Measurements from ENCODE around the gene OSBPL10.

Gene OSBPL10

DNA sequence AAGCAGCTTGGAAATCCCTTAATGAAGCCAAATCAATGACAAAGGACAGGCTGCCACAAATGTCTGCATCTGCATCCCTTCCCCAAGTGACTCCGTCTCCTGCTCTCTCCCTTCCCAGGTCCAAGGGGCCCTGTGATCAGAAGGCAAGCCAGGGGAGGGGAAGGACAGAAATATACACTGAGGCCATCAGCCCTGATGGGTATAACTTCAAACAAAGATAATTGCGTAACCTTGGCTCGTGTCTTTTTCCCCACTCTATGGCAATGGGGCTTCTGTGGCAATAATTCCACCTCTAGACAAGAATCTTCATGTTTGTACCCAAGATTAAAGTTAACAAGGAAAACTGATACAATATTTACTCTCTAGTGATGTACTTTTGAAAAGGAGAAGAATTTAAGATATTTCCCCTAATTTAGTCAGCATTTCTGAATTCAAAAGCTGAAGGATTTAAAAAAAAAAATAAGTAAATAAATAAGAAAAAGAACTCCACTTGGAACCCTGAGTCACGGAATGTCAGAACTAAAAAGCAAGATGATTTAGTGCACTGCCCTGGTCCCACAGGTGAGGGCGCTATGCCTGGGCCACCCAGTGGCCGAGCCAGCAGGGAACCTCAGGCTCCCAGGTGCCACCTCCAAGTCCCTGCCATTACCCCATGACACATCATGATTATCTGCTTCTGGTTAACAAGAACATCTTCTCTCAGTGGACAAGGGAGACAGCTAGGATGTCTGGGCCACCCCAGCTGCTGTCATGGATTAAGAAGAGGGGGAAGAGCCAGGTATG is 293.9 kb downstream of the OSBPL10 start:
- in situ Hi-C loops (cut with HindIII; ENCODE audit: low sequenced_read_pairs): loop anchor here (5.0 kb wide), 1 partner anchor 75 kb away; no protein-coding TSS in a partner anchor

DNA sequence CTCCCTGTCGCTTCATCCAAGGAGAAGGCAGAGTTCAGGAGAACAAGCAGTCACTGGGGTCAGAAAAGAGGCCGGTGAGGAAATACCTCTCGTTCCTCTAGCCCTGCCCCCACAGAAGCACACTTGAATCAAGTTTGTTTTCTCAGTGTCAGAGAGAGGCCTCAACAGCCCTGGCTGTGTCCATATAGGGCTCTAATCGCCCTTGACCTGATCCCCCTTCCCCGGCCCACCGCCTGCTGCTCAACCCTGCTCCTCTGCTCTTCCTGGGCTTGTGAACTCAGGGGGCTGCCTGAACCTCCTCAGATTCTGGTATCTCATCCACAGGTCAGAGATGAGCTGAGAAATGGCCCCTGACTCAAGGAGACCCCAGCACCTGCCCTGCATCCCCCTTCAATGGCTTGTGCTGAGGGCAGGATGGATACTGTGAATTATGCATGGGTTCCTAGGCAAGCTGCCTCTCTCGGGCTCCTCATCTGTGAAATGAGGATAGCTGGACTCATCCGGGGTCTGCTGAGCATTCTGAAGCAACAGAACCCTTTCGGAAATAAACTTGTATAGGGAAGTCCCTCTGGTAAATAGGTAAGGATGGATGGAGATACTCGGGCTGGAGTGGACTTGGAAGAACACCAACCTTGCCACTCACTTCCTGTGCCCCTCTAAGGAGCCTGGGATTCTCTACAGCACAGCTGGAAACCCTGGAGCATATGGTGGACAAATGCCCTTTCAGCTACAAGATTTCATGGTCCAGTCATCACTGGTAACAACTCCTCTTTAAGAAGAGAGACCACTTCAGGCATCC is 300.8 kb downstream of the OSBPL10 start:
- in situ Hi-C loops (cut with HindIII; ENCODE audit: low sequenced_read_pairs): no loop called here

DNA sequence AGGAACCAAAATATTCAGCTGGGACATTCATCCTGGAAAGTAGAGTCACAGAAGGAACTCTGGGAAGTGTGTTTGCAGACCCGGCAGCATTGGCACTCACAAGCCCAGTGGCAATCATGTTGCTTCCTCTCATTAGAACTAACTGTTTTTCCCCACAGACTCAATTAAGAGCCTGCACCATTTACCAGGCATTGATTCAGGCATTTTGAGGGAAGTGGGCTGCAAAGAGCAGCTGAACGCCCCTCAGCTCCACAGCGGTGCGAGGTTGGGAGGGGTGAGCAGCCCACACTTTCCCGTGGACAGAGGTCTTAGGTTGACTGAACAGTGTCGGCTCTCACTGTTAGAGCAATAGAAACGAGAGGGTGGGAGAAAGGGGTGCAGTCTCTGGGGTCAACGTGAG is 304.5 kb downstream of the OSBPL10 start:
- in situ Hi-C loops (cut with HindIII; ENCODE audit: low sequenced_read_pairs): no loop called here

DNA sequence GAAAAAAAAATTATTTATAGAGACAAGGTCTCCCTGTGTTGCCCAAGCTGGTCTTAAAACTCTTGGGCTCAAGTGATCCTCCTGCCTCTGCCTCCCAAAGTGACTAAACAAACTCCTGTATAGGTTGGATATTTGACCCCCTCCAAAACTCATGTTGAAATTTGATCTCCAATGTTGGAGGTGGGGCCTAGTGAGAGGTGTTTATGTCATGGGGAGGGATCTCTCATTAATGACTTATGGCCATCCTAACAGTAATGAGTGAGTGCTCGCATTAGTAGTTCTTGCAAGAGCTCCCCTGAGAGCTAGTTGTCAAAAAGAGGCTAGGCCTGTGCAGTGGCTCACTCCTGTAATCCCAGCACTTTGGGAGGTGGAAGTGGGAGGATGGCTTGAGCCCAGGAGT is 307.1 kb downstream of the OSBPL10 start:
- in situ Hi-C loops (cut with HindIII; ENCODE audit: low sequenced_read_pairs): no loop called here

DNA sequence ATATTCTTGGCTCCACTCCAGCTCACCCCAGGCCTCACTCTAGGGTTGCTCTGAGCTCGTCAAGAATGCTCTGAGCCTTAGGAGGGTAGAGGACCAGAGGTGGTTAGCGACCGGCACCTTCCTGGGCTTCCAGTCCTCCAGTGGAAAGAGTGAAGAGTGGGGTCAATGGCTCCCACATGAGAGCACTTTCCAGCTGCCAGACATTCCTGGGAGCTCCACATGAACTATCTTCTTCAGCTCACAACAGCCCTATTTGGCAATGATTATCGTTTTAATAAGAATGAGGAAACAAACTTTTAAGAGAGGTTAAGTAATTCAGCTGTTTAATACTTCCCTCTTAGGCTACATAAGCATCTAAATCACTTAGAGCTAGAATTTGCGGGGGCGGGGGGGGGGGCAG is 309.1 kb downstream of the OSBPL10 start:
- in situ Hi-C loops (cut with HindIII; ENCODE audit: low sequenced_read_pairs): no loop called here

DNA sequence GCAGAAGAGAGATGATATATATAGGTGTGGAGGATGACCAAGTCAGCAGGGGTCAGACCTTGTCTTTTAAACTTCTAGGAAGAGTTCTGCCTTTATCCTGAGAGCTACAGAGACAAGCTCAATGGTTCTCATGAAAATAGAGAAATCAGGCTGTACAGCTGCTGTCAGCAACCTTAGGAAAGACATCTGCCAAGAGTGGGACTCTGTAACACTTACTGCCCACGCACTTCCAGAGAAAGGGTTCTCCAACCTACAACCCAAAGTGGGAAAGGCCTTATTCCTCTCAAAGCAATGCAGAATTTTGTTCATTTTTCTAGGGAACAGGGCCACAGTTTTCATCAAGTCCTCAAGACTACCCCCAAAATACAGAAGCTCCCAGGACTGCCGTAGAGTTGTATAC is 309.6 kb downstream of the OSBPL10 start:
- in situ Hi-C loops (cut with HindIII; ENCODE audit: low sequenced_read_pairs): no loop called here

DNA sequence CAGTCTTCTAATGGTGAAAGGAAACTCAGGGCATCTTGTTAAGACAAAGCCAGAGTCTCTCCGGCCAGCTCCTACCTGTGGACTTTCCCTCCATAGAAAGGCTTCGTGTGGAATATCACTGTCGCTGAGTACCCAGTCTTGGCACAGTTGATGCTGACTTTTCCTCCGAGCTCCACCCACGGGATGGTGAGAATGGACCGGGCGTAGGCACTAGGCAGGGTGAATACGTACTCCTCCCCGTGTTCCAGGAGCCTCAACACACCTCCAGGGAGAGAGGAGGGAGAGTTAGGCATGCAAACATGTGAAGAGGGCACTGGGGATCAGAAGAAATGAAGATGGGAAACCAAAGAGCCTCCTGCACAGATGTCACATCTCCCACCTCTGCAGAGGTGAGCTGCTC is 310.3 kb downstream of the OSBPL10 start:
- in situ Hi-C loops (cut with HindIII; ENCODE audit: low sequenced_read_pairs): no loop called here

DNA sequence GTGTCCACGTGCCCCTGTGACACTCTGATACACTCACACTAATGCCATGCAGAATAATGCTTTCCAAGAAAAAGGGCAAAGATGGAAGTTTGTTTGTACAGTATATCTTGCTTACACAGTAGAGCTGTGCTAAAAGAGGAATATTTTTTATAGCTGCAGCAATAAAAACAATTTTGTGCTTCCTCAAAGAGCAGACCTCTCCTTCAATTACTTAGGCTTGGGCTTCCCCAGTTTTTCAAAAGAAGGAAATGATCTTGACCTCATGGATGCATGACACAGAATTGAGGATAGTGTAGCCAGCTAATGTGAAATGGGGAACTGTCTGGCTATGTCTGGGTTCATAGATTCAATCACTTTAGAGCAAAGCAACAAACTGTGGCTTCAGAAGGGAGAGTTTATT is 310.9 kb downstream of the OSBPL10 start:
- in situ Hi-C loops (cut with HindIII; ENCODE audit: low sequenced_read_pairs): no loop called here

DNA sequence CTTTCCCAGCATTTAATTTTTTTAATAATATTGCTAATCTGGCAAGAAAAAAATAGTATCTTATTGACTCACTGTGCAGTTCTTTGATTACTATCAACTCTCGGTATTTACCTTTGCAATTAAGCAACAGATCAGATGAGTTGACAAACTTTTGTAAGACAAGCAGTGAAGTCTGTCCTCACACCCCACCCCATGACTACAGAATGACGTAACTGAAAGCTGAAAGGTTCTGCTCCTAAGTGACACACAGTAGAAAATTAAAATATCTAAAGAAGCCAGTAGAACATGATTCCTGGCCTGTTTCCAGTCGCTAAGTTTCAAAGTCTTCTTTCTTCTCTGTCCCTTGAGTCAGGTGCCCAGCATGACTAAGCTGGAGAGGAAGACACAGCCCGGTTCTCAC is 312.8 kb downstream of the OSBPL10 start:
- in situ Hi-C loops (cut with HindIII; ENCODE audit: low sequenced_read_pairs): loop anchor here (10.0 kb wide), 1 partner anchor 437 kb away; the partner anchor contains the start of gene GPD1L

DNA sequence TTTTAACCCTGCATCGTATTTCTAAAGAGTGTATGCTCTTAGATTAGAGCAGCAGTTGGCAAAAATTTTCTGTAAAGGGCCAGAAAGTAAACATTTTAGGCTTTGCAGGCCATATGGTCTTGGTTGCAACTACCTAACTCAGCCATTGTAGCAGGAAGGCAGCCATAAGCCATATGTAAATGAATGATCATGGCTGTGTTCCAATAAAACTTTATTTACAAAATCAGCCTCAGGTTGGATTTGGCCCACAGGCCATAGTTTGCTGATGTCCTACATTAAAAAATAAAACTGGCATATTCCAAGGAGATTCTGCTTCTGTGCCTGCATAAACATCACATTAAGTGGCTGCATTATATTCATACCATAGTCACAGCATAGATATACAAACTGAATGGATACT is 313.5 kb downstream of the OSBPL10 start:
- in situ Hi-C loops (cut with HindIII; ENCODE audit: low sequenced_read_pairs): loop anchor here (10.0 kb wide), 1 partner anchor 437 kb away; the partner anchor contains the start of gene GPD1L

DNA sequence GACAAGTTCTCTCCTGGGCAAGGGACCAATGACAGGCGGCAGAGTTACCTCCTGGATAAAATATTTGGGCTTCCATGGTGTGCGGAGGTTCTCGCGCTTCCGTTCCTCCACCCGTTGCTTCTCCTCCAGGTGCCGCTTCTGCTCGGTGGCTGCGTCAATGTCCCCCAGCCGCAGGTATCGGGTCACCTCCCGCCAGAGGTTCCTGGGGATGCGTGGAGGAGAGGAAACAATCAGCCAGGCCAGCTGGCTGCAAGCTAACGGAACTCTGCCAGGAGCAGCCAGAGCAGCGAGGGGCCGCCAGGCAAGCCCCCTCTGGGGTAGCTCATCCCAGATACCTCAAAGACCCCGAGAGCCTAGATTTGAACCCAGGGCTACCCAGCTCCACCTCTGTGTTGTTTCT is 317.0 kb downstream of the OSBPL10 start:
- in situ Hi-C loops (cut with HindIII; ENCODE audit: low sequenced_read_pairs): loop anchor here (10.0 kb wide), 1 partner anchor 441 kb away; the partner anchor contains the start of gene GPD1L

DNA sequence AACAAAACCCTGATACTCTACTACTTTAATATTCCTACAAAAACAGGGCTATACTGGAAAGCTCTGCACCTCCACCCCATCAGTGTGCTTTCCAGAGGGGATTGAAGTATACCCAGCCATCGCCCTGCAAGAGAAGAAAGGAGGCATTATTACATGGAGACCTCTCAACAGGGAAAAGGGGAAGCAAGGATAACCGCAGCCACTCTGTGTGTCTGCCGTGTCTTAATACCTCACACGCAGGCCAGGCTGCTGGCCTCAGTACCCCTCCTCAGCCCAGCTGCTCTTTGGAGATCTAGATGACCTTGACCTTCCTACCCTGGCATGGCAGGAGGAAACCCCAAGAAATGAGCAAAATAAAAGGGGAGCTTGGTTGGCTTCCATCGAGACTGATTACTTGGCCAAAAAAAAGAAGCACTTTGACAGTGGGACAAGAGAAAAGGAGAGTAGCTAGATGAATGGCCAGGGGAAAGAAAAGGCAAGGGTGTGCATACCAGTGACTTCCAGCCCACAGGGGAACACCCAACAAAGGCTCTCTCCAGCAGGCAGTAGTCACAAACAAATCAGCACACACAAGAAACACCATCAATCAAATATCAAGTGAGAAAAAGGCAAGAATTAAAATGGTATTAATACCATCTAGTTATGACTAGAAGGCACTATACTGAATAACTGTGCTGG is 318.9 kb downstream of the OSBPL10 start:
- in situ Hi-C loops (cut with HindIII; ENCODE audit: low sequenced_read_pairs): loop anchor here (10.0 kb wide), 1 partner anchor 443 kb away; the partner anchor contains the start of gene GPD1L

DNA sequence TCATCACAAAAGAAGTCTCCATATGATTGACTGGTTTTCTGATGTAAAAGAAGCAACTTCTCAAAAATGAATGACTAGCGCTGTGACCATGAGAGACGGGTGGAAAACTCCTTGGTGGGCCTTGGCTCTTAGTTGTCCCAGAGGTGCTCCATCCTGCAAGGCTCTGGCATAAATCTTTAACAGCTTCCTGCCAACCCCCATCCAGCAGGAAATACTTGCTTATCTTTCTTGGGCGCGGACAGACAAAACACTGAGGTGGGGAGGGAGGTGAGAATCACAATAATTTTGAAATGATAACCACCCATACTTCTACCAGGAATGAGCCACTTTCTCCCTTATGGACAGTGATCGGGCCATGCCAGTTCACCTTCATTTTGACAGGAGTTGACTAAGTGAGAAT is 319.8 kb downstream of the OSBPL10 start:
- in situ Hi-C loops (cut with HindIII; ENCODE audit: low sequenced_read_pairs): loop anchor here (10.0 kb wide), 1 partner anchor 444 kb away; the partner anchor contains the start of gene GPD1L

DNA sequence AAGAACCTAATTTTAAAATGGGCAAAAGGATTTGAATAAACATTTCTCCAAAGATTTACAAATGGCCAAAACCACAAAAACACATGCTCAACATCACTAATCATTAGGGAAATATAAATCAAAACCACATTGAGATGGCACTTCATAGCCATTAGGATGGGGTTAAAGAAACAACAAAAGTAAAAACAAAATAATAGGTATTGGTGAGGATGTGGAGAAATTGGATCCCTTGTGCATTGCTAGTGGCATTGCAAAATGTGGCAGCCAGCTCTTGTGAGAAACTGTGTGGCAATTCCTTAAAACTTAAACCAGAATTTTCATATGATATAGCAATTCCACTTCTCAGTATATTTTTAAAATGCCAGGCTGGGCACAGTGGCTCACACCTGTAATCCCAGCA is 321.8 kb downstream of the OSBPL10 start:
- in situ Hi-C loops (cut with HindIII; ENCODE audit: low sequenced_read_pairs): no loop called here

DNA sequence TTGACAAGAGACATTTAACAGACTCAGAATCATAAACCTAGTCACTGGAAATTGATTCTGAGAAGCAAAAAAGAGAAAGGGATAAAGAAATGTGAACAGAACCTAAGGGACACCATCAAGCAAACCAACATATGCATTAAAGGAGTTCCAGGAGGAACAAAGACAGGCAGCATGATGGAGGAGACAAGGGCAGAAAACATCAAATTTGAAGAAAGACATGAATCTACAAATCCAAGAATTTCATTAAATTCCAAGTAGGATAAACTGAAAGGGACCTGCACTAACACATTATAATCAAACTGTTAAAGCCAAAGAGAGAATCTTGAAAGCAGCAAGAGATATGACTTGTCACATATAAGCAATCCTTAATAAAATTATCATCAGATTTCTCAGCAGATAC is 326.1 kb downstream of the OSBPL10 start:
- in situ Hi-C loops (cut with HindIII; ENCODE audit: low sequenced_read_pairs): no loop called here

DNA sequence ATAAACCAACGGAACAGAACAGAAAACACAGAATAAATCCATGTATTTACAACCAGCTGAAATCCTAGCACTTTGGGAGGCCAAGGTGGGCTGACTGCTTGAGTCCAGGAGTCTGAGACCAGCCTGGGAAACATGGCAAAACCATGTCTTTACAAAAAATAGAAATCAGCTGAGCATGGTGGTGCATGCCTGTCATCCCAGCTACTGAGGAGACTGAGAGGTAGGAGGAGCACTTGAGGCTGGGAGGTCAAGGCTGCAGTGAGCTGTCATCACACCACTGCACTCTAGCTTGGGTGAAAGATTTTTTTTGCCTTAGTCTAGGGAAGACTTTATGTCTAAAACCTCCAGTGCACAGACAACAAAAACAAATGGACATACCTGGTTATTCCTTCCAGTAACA is 327.6 kb downstream of the OSBPL10 start:
- in situ Hi-C loops (cut with HindIII; ENCODE audit: low sequenced_read_pairs): no loop called here

DNA sequence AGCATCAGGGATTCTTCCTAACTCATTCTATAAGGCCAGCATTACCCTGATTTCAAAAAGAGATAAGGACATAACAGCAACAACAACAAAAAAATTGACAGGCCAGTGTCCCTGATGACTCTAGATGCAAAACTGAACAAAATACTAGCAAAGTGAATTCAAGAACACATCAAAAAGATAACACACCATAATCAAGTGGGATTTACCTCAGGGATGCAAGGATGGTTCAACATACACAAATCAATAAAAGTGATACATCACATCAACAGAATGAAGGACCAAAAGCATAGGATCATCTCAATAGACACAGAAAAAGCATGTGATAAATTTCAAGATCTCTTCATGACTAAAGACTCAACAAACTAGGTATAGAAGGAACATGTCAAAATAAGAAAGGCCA is 328.8 kb downstream of the OSBPL10 start:
- in situ Hi-C loops (cut with HindIII; ENCODE audit: low sequenced_read_pairs): no loop called here

DNA sequence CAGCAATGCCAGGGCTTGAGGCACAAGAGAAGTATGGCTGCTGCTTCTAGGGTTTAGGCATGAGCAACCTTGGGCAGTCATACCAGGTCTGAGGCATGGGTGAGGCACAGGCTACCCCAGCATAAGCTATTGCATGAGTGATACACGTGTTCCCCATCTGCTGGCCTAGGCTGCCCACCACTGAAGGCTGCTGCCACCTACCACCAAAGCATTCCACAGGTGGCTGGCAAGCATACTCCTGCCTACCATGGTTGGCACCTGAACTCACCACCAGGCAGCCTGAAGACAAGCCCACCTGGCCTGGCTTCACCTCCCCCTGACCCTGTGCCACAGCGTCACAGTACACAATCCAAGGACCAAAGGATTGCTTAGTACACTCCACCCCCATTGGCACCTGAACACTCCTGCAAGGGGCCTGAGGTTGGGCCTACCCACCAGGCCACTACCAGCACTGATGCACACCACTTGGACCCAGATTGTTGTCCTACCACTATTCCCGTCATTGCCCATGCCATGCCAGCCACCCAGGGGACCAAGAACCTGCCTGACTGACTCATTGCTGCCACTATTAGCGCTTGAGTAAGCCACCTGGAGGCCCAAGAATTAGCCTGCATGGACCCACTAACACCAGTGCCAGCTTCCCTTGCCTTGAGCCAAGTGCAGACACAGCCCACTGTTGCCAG is 332.6 kb downstream of the OSBPL10 start:
- in situ Hi-C loops (cut with HindIII; ENCODE audit: low sequenced_read_pairs): no loop called here

DNA sequence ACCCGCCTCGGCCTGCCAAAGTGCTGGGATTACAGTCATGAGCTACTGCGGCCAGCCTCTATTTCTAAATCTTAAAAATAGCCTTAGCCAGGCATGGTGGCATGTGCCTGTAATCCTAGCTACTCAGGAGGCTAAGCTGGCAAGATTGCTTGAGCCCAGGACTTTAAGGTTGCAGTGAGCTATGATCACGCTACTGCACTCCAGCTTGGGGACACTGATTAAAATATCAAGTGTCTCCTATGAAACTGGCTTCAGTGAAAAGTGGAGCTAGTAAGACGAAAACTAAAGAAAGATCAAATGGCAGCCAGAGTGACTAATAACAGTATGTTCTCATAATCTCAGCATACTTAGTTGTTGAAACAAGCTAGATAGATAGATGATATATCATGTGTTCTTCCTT is 335.8 kb downstream of the OSBPL10 start:
- in situ Hi-C loops (cut with HindIII; ENCODE audit: low sequenced_read_pairs): no loop called here

DNA sequence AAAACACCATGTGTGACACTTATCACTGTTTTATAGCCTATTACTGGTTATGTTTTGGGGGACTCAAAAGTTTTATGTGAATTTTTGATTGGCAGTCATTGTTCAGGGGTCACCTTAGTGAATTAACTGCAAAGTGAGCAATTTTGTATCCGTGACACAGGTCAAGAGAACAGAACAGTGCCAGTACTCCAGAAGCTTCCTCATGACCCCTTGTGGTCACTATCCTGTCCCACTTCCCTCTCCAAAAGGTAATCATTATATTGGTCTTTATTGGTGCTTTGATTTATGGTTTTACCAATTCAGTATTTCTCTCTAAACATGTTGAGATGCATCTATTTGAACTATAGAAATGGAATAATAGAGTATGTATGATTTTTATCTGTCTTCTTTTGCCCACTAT is 341.2 kb downstream of the OSBPL10 start:
- in situ Hi-C loops (cut with HindIII; ENCODE audit: low sequenced_read_pairs): no loop called here

Measured in endothelial cell of hepatic sinusoid (primary cell).